GM19099 (cell line): ENCODE measurements around the gene BMPR1A.

ENCODE experiments used
- POLR2A ChIP-seq: IDR thresholded peaks from 3 replicates; pipeline ENCODE4 v1.6.1; 2011; ENCODE audit warnings: low read depth; ENCODE audit not compliant: insufficient read length; ENCODE audit errors: extremely low read depth

BMPR1A gene

GRCh38 chr10:86889997-86890396 lies 133.6 kb downstream of the BMPR1A start:
- TF ChIP-seq POLR2A = no peak

GRCh38 chr10:86898511-86898910 lies 142.1 kb downstream of the BMPR1A start:
- TF ChIP-seq POLR2A = no peak

GRCh38 chr10:86899132-86899531 lies 142.7 kb downstream of the BMPR1A start:
- TF ChIP-seq POLR2A = no peak

GRCh38 chr10:86899670-86900276 lies 143.4 kb downstream of the BMPR1A start:
- no peak for TF ChIP-seq POLR2A

GRCh38 chr10:86900955-86901354 lies 144.5 kb downstream of the BMPR1A start:
- no peak for TF ChIP-seq POLR2A

GRCh38 chr10:86904600-86904999 lies 148.2 kb downstream of the BMPR1A start:
- no peak for TF ChIP-seq POLR2A

GRCh38 chr10:86905429-86905828 lies 149.0 kb downstream of the BMPR1A start:
- TF ChIP-seq POLR2A = no peak

- no peak for TF ChIP-seq POLR2A
Observed at GRCh38 chr10:86914734-86915133, 158.3 kb downstream of the BMPR1A start.

- no peak for TF ChIP-seq POLR2A
Observed at GRCh38 chr10:86918022-86918471, 161.6 kb downstream of the BMPR1A start.

GRCh38 chr10:86922553-86922961 lies 166.1 kb downstream of the BMPR1A start:
- TF ChIP-seq POLR2A = no peak

GRCh38 chr10:86929468-86930380 lies 173.3 kb downstream of the BMPR1A start:
- TF ChIP-seq POLR2A = no peak

- TF ChIP-seq POLR2A = no peak
Observed at GRCh38 chr10:86931872-86932271, 175.5 kb downstream of the BMPR1A start.

GRCh38 chr10:86932674-86933073 lies 176.3 kb downstream of the BMPR1A start:
- no peak for TF ChIP-seq POLR2A

GRCh38 chr10:86936661-86937501 lies 180.5 kb downstream of the BMPR1A start:
- TF ChIP-seq POLR2A = no peak

- no peak for TF ChIP-seq POLR2A
Observed at GRCh38 chr10:86937502-86938154, 181.2 kb downstream of the BMPR1A start.
